Erythroblast (primary cell): ENCODE data around the gene PPARD.

ENCODE experiments used
- GATA1 ChIP-seq: IDR thresholded peaks from 2 replicates; pipeline ENCODE4 v1.6.1; 2011; ENCODE audit warnings: low read depth, mild to moderate bottlenecking, control low read depth, low read length, moderate library complexity
- POLR2A ChIP-seq: IDR thresholded peaks from 2 replicates; pipeline ENCODE4 v1.6.1; 2011; ENCODE audit warnings: mild to moderate bottlenecking, low read length

DNA sequence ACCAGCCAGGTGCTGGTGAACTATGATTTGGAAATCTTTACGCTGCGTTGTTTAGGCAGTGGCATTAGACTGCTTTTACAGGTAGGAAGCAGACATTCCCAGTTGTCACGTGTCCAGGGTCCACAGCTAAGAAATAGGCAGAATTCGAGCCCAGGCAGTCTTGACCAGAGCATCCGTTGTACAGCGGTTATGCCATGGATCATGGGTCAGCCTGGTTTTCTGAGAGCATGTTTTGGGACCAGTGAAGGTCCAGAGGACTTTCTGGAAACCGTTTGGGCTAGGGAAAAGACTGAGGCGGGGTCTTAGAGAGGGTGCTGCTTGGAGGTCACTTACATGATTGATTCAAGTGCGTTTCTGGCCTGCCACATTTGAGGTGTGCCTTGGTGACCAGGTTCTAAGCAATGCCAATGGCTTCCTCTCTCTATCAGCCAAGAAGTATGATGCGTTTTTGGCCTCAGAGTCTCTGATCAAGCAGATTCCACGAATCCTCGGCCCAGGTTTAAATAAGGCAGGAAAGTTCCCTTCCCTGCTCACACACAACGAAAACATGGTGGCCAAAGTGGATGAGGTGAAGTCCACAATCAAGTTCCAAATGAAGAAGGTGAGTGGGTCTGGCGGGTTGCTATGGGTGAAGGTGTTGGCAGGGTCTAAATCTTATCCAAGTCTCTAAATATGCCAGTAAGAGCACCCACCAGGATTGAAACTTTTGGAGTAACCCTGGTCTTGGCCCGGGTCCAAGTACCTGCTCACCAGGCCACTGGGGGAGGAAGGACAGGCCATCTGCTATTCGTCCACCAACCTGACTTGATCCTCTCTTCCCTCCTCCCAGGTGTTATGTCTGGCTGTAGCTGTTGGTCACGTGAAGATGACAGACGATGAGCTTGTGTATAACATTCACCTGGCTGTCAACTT lies 127.6 kb downstream of the PPARD start:
- TF ChIP-seq POLR2A: no peak
- no peak for TF ChIP-seq GATA1
